ENCODE measurements around the gene CCSER2.

Gene CCSER2

GRCh38 chr10:84542522-84543490 lies 214.4 kb downstream of the CCSER2 start:
- no peak for DNase-seq

GRCh38 chr10:84543948-84544347 lies 215.6 kb downstream of the CCSER2 start:
- DNase-seq, result no peak

- DNase-seq, result no peak
Measured at GRCh38 chr10:84545651-84546050, 217.3 kb downstream of the CCSER2 start.

GRCh38 chr10:84546609-84547008 lies 218.2 kb downstream of the CCSER2 start:
- DNase-seq, result no peak

GRCh38 chr10:84547616-84548015 lies 219.2 kb downstream of the CCSER2 start:
- DNase-seq, result no peak

- no peak for DNase-seq
Measured at GRCh38 chr10:84548869-84549268, 220.5 kb downstream of the CCSER2 start.

- DNase-seq, result no peak
Measured at GRCh38 chr10:84549368-84550165, 221.2 kb downstream of the CCSER2 start.

GRCh38 chr10:84550756-84551436 lies 222.5 kb downstream of the CCSER2 start:
- no peak for DNase-seq

GRCh38 chr10:84551437-84552120 lies 223.2 kb downstream of the CCSER2 start:
- no peak for DNase-seq

GRCh38 chr10:84552478-84552877 lies 224.1 kb downstream of the CCSER2 start:
- DNase-seq, result no peak

- no peak for DNase-seq
Measured at GRCh38 chr10:84562592-84562991, 234.2 kb downstream of the CCSER2 start.

GRCh38 chr10:84563355-84563754 lies 235.0 kb downstream of the CCSER2 start:
- DNase-seq, result no peak

GRCh38 chr10:84563868-84564267 lies 235.5 kb downstream of the CCSER2 start:
- DNase-seq, result no peak

- no peak for DNase-seq
Measured at GRCh38 chr10:84565881-84566582, 237.6 kb downstream of the CCSER2 start.

GRCh38 chr10:84567133-84567532 lies 238.7 kb downstream of the CCSER2 start:
- no peak for DNase-seq

Measured in amygdala (tissue), 56 donors.